HG02798 (cell line): ENCODE data around the gene MARF1.
"Not testable (repeated sequence)": the region's sequence is repeated elsewhere in the genome, so short reads cannot be mapped to it uniquely, and the experiment has no call there.

Experiments used
- ATAC-seq: cut with Tn5 transposase; IDR thresholded peaks from one replicate; pipeline ENCODE4 v1.9.1; 2021; ENCODE audit warnings: mild to moderate bottlenecking; ENCODE audit not compliant: unreplicated experiment, poor library complexity

Gene MARF1

GRCh38 chr16:15636392-15636873, 6.5 kb downstream of the MARF1 start:
- no peak for ATAC-seq

- no peak for ATAC-seq
Measured at GRCh38 chr16:15635926-15636325, 7.0 kb downstream of the MARF1 start.

- ATAC-seq: no peak
Measured at GRCh38 chr16:15631730-15632409, 11.1 kb downstream of the MARF1 start.

- ATAC-seq: no peak
Measured at GRCh38 chr16:15621889-15622288, 21.1 kb downstream of the MARF1 start.

GRCh38 chr16:15621456-15621855, 21.5 kb downstream of the MARF1 start:
- no peak for ATAC-seq

GRCh38 chr16:15620611-15621195, 22.3 kb downstream of the MARF1 start:
- ATAC-seq: no peak

- no peak for ATAC-seq
Measured at GRCh38 chr16:15618392-15618791, 24.6 kb downstream of the MARF1 start.

GRCh38 chr16:15617901-15618300, 25.1 kb downstream of the MARF1 start:
- ATAC-seq: no peak

GRCh38 chr16:15616475-15617165, 26.3 kb downstream of the MARF1 start:
- ATAC-seq: no peak

- no peak for ATAC-seq
Measured at GRCh38 chr16:15616012-15616411, 26.9 kb downstream of the MARF1 start.

- no peak for ATAC-seq
Measured at GRCh38 chr16:15613676-15614075, 29.3 kb downstream of the MARF1 start.

- no peak for ATAC-seq
Measured at GRCh38 chr16:15611610-15612009, 31.3 kb downstream of the MARF1 start.

GRCh38 chr16:15610369-15610871, 32.5 kb downstream of the MARF1 start:
- no peak for ATAC-seq

- ATAC-seq: no peak
Measured at GRCh38 chr16:15609286-15609649, 33.7 kb downstream of the MARF1 start.

- ATAC-seq: no peak
Measured at GRCh38 chr16:15608398-15609285, 34.3 kb downstream of the MARF1 start.

- no peak for ATAC-seq
Measured at GRCh38 chr16:15607700-15608396, 35.1 kb downstream of the MARF1 start.

GRCh38 chr16:15607221-15607699, 35.7 kb downstream of the MARF1 start:
- not testable (repeated sequence) for ATAC-seq

GRCh38 chr16:15606518-15607220, 36.3 kb downstream of the MARF1 start:
- ATAC-seq: no peak
